Stimulated activated CD8-positive, alpha-beta memory T cell treated with anti-CD3 and anti-CD28 coated beads, Interleukin-12 subunit alpha, Interleukin-12 subunit beta, amount 100 ng/mL, for 1 hour (primary cell): ENCODE measurements around the gene A1BG.
A peak's percentile ranks its signal among the peaks of the same experiment; 100 is the strongest.
"Not testable (repeated sequence)": the region's sequence is repeated elsewhere in the genome, so short reads cannot be mapped to it uniquely, and the experiment has no call there.

Experiments
- DNase-seq: peaks from one replicate; pipeline ENCODE4 v3.0.0-alpha.2; 2020; ENCODE audit warnings: low read depth

The A1BG gene

DNA sequence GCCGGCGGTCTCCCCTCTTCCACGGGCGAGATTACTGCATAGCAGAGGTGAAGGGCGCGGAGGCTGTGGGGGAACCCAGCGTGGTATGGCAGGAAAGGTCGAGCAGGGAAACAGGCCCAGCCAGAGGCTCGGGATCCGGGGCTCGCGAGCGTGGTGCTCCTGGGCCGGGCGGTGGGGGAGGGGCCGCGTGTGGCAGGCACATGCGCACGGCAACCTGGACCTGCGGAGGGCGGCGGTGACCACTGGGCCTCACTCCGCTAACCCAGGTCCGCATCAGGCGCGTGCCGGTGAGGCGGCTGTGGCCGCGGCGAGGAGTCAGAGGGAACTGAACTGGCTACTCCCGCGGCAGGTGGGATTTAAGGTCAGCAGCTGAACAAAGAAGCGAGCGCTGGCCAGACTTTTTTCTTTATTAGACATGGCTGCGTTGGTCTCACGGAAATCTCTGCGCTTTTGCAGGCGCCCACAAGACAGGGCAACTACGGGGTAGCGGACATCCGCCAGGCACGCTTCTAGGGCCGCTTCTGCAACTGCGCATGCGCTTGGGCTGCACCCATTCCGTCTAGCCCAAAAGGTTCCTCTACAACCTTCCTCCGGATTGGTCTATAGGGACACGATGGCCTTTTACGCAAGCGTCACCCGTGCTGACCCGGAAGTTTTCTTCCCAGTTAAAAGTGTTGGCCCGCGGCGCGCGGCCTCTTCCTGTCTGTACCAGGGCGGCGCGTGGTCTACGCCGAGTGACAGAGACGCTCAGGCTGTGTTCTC is 33.5 kb upstream of the A1BG start, which contains the start of gene RPS5:
Gene RPS5 (plus strand): TSS at position 694 of the 762 bp plus-strand sequence. CDS start 869 bp downstream, outside the sequence.
- DNase-seq, result peak; percentile 95

- DNase-seq, result no peak
These were observed 32.7 kb upstream of the A1BG start for GRCh38 chr19:58385891-58386575.

GRCh38 chr19:58385313-58385890 is 32.1 kb upstream of the A1BG start:
- no peak for DNase-seq

- no peak for DNase-seq
These were observed 29.8 kb upstream of the A1BG start for GRCh38 chr19:58382997-58383603.

- no peak for DNase-seq
These were observed 28.3 kb upstream of the A1BG start for GRCh38 chr19:58381460-58382212.

GRCh38 chr19:58380662-58381459 is 27.6 kb upstream of the A1BG start, which contains the start of gene ZNF837:
Gene ZNF837 (minus strand): TSS chr19:58381030. CDS start chr19:58369332, 11,698 bp downstream.
- peak; percentile 94 for DNase-seq

DNA sequence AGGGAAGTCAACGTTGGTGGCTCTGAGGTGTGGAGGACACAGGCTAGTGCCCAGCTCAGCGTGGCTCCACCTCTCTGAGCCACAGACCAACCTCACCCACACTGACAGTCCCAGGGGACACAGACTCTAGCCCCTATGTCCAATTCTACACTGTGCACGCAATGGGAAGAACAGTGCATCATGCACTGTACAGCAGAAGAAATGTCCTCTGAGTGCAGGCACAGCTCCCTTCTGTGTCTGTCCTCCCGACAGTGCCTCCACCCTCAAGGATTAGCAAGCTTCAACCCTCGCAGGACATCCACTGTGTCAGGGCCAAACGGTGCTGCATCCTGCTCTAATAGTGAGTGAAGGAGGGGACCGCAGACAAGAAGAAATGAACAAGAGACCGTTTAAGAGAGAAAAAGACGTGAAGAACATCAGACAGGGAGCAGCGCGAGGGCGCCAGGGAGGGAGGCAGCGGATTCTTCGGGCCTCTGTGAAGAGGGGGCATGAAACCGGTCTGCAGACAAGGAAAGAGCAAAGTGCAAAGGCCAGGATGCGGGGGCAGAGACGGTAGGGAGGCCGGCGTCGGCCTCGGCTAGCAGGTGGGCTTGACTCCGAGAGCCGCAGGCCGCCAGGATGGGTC is 26.9 kb upstream of the A1BG start:
- no peak for DNase-seq

DNA sequence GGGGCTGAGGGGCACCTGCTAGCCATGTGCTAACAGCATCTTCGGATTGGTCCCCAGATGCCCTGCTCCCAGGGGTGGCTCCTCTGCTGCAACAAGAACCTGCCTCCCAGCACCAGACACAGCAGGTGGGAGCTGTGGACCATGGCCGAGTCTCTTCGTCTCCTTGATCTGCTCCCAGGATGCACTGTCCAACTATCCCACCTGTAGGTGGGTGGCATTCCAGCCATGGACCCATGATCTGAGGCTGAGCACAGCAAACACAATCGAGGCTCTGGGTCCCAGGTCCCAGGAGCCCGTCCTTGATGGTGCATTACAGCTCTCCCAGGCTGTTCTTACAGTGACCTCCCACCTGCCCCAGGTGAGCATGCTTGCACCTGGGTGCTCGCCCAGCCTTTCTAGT is 26.0 kb upstream of the A1BG start:
- DNase-seq, result no peak

GRCh38 chr19:58376724-58377123 is 23.4 kb upstream of the A1BG start:
- not testable (repeated sequence) for DNase-seq

GRCh38 chr19:58374200-58374599 is 20.9 kb upstream of the A1BG start:
- no peak for DNase-seq

DNA sequence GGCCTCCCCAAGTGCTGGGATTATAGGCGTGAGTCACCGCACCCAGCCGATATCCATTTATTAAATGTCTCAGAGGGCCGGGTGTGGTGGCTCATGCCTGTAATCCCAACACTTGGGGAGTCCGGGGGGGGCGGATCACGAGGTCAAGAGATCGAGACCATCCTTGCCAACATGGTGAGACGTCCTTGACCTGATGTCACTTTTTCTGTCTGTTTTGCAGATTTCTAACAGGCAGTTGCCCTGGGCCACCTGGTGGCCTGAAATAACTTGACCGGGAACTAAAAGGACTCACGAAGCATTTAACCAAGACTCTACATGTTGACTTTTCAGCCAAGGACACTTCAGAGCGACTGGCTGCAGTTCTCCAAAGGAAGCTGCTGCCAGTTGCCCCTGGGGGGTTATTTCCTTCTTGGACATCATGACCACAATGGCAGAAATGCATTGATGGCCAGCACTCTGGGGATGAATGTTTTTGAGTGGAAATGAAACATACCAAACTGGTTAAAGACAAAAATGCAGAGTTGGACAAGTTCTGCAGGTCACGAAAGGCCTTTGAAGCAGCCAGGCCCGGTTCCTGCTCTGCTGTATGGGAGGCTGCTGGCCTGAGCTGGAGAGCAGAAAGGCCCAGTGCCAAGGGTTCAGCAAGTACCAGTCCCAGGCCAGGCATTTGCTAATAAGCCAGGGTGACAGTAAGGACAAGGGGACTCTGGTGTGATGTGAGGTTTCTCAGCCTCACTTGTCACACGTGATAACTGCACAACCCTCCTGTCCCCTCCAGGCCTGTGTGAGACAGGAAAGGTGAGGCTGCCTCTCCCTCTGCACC is 19.2 kb upstream of the A1BG start:
- no peak for DNase-seq

- no peak for DNase-seq
These were observed 15.5 kb upstream of the A1BG start for GRCh38 chr19:58368561-58369360.

DNA sequence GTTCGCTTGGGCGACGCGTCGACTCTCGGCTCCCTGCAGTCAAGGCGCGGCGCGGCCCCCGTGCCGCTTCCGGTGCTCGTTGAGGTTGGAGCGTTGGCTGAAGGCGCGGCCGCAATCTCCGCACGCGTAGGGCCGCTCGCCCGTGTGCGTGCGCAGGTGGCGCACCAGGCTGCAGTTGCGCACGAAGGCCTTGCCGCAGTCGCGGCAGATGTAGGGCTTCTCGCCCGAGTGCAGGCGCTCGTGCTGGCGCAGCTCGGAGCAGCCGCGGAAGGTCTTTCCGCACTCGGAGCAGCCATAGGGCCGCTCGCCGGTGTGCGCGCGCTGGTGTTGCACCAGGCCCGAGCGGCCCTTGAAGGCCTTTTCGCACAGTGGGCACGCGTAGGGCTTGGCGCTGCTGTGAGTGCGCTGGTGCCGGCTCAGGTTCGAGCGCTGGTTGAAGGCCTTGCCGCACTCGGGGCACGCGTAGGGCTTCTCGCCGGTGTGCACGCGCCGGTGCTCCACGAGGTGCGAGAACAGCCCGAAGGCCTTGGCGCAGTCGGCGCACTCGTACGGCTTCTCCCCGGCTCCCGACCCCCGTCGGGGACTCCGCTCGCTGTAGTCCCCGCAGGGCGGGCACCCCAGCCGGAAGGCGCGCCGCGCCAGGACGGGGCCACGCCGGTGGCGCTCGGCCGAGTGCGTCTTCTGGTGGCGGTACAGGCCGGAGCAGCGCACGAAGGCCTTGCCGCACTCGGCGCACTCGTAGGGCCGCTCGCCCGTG is 14.6 kb upstream of the A1BG start:
- no peak for DNase-seq

GRCh38 chr19:58366585-58367430 is 13.5 kb upstream of the A1BG start:
- DNase-seq, result no peak

GRCh38 chr19:58364146-58364545 is 10.9 kb upstream of the A1BG start:
- no peak for DNase-seq

GRCh38 chr19:58362272-58362994 is 9.1 kb upstream of the A1BG start, which contains the start of gene ZNF497:
Gene ZNF497 (minus strand): TSS chr19:58362751. CDS start chr19:58357635, 5,116 bp downstream.
- DNase-seq, result peak; percentile 95
